Fibroblast of skin of abdomen (primary cell): ENCODE data around the gene TGFBR1.

Experiments
- DNase-seq: peaks from one replicate; pipeline ENCODE4 v3.0.0-alpha.2; 2013

Gene TGFBR1

DNA sequence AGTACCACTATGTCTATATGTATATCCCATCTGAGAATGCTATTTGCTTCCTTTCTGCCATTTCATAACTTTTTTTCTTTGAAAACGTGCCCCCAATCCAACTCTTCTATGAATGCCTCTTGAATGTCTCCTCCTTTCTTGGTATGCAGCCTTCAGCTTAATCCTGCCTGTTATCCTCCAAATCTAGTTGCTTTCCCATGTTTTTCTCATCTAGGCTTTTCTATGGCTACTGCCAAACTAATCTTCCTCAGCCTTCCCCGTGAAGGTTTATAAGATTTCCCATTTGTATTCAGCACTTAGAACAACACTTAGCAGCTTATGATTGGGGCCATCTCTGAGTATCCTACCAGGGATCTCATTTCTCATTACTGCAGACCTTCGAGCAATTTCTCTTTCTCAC lies 2.5 kb downstream of the TGFBR1 start:
- no peak for DNase-seq

DNA sequence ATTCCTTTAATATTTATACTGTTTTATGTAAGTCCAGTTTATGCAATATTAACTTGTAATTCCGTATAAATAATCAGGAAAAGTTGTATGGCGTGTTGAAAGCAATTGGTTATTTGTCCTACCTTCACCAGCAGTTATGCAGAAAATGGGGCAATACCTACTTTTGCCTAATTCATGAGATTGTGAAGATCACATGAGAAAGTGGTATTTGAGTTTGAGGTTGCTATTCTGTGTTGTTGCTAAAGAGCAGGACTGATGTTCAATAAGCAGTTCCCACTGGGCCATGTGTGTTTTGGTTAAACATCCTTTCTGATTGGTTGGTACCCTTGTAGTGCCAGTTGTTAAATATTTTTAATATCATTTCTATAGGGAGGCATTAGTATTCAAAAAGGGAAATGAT lies 3.2 kb downstream of the TGFBR1 start:
- no peak for DNase-seq

DNA sequence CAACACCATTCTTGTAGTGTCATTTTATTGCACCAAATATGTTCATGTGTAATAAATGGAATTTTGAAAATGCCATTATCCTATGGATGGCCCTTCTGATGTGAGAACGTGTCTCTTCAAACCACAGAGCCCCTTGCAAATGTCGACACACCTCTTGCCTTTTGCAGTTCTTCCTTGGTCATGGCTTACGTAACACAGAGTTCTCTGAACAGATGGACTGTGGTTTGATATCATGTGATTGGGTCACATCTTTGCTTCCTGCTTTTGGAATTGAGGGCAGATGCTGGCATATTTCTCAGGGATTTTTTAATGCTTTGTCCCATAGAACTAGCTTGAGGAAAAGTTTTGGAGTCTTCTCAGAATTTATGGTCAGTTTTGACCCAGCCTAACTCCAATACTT lies 4.6 kb downstream of the TGFBR1 start:
- peak; percentile 80 for DNase-seq

DNA sequence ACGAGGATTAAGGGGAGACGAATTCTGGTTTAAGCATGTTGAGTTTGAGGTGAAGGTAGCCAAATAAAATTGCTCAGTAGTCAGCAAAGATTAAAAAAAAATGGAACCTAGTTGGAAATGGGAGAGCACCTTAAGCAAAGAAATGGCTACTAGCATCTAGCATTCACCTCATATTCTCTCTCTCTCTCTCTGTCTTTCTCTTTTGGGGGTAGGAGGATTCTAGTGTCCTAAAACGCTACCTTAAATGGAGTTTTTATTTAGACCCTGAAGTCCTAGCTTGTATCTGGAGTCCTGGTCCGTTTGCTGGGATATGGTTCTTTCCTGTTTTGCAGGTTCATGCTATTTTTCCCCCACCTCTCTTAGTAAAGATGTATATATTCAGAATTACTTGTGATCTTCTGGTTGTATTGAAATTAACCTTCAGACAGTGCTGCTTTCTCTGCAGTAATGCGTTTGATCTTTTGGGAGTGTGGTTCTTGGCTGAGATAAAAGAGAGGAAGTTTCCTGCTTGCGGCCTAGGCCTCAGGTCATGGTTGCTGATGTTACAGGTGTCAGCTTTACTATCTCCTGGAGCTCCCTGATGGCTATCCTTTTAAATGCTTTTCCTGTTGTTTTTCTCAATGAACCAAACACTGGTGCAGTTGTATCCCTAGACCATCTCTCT lies 8.0 kb downstream of the TGFBR1 start:
- DNase-seq, result no peak

DNA sequence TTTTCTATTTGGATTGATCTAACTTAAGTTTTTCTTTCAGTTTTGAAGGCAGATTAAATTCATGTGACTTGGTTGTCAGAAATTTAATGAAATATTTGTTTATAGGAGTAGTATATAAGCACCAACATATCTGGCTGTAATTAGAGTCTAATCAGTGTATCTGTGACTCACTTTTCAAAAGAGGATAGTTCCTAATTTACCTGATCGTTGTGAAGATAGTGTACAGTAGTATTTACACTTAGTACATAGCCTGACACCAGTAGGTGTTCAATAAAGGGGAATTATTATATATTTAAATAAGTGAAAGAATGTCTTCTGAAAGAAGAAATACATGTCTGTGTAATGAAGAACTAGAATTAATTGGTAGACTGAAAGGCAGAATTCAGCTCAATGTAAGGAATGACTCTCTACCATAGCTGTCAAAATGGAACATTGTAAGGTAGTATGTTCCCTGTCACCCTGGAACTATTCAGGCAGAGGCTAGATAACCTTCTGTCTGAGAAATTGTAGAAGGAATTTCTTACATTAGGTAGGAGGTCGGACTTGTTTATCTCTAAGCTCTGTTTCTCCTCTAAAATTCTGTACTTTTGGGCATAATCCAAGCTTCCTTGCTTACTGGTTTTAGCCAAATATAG lies 8.6 kb downstream of the TGFBR1 start:
- DNase-seq, result no peak

DNA sequence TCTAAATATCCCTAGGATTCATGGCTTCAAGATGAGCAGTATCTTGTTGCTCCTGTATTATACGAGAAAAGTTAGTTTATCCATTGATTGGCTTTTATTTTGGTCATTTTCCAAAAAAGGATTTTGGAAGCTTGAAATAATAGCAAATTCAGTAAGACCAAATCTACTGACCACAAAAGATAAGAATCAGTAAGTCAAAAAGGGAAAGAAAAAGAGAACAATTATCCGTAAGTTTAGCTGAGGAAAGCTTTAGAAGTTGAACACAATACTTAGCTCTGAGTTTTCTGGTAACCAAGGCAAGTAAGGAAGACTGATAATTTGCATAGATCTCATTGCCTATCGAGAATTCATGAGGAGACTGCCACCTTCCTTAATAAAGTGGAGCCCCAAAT lies 9.1 kb downstream of the TGFBR1 start:
- DNase-seq, result no peak

DNA sequence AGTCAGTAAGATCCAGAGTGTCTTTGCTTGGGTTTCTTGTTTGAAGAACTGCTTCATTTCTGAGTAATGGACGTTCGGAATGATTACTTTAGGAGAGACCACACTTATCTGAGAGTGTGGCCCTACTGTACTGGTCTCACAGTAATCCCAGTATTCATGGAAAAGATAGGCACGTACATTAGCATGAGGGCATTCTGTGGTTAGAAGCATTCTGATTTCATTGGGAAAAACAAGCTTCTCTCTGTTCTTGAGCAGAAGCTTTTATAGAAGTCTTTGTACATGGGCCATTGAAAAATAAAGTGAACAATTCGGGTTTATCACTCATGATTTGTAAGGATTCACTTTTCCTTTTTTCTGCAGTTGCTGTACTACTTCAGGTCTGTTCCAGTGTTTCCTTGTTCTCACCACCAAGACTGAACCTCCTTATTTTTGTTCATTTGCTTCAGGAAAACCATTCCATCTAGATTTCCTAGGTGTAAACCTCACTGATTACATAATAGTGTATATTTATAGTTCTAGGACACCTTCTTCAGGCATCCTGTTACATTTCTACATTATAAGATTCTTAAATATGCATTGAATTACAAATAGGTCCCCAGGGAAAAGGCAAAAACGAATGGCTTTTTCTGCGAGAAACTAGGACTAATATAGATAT lies 10.1 kb downstream of the TGFBR1 start:
- no peak for DNase-seq

DNA sequence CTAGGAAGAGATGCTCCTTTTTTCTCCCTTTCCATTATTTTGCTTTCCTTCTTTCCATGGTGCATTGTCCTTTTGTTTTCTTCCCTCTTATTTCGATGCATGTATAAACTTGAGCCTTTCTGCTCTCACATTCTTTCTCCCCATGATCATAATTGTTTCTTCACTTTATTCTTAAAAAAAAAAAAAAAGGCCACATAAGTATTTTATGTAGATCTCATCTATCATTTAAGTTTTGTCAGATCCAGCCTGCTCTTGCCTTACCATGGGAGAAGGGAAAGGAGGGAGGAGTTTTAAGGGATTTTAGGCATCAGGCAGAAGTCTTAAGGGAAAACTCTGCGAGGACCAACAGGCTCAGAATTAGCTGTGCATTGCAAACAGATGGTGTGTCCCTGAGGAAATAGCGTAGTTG lies 11.1 kb downstream of the TGFBR1 start:
- peak; percentile 44 for DNase-seq

DNA sequence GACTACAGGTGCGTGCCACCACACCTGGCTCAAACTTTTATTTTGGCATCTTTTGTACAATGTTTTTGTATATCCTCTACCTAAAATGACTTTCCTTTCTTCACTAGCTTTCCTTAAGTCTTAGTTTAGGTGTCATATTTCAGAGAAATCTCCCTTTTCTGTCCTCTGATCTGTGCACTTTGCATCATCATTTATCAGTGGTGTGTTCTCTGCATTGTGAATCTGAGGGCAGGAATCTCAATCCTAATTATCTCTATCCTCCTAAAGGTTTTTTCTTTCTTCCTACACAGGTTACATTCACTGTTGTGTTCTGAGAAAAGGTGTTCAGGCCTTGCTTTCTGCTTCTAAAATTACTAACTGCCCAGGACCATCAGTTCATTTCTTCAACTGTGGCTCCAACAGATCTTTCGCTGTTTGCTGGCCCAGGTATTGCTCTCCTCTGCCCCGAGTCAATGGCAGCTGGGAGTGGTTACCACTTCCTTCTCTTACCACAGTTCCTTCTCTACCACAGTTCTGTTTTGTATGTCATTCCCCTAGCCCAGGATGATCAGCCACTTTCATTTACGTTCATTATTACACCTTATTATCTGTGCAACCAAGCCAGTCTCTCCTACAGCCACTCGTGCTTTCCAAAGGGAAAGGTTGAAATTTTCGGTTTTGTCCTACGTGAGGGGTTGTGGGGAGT lies 14.0 kb downstream of the TGFBR1 start:
- DNase-seq, result no peak

DNA sequence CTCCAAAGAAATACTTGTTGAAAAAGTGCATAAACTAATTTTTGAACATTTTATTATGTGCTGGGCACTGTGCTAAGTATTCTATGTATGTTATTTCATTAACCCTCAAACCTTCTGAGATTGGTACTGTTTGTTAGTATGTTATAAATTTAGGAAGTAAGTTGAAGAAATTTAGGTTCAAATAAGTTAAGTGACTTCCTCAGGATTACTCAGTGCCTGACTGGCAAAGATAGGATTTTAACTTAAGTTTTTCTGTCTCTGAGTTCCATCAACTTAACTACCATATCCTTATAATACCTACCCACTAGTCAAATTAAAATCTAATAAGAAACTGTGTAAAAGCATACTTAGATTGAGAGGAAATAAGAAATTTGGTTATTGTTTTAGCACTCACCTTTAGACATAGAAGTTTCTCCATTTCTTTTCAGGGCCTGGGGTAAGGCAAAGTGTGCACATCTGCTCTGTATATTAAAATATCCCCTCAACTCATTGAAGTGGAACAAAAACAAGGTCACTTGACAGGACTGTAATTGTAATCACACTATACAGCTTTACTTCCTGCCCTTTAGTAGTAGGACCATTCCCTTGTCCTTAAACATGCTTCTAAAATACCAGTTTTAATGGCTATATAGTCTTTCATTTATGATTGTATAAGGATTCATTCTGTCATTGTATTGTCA lies 15.2 kb downstream of the TGFBR1 start:
- DNase-seq, result no peak

DNA sequence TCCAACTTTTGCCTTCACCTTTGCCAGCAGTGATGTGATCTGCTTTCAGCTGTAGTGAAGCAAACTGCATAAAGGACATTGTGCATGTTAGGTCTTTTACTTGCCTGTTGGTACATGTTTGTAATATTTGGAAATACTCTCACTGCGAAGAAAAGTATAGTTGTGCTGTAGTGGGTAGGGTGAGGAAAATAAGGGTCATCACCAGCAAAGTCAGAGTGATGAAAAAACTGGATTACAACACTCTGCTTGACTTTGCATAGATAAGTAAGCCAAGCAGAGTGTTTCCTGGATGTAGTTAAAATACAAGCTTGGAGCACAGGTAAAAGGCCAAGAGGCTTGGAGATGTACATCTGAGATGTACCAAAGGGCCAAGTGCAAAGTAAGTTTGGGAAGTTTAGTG lies 16.7 kb downstream of the TGFBR1 start:
- DNase-seq, result no peak

DNA sequence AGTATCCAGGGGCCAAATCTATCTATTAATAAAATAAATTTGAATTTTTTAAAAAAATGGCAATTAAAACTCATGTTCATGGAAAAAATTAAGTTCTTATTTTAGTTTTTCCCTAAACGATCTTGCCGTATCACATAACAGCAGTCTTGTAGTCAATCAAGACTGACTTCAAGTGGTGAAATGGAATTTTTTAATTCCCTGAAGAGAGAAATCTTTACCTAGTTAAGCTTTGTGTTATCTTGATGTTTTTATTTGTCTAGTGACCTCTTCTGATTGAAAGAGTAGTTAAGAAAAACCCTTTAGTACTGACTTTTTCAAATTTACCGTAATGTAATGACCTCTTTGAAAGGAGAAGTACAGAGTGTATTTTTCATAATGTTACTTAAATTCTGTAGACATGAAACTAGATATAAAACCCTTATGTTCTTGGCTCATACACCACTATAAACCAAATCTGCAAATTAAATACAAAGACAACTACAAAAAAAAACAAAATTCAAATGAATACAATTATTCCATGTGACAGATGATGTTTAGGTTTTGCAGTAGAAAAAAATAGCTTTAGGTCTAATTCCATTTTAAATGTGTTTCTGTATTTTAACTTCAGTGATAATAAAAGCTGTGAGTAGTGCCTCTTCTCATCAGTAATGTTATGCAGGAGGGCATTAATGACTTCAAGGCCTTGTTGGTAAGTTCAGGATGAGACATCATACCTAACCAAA lies 19.8 kb downstream of the TGFBR1 start:
- DNase-seq, result no peak

DNA sequence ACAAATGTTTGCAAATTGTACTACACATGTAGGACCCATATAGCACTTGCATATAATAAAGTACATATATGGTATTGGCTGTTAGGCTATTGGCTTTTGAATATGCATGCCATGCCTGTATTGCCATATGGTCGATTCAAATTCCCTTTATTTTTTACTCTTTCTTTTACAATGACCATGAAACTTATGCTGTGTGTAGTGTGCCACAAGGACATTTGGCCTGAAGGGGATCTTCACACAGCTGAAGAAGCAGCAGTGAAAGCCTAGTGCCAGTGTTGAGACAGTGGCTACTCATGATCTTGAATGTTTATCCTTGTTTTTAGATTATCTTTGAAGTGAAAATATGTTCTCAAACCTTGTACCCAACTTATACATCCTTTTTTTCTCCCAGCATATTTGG lies 20.5 kb downstream of the TGFBR1 start:
- DNase-seq, result no peak

DNA sequence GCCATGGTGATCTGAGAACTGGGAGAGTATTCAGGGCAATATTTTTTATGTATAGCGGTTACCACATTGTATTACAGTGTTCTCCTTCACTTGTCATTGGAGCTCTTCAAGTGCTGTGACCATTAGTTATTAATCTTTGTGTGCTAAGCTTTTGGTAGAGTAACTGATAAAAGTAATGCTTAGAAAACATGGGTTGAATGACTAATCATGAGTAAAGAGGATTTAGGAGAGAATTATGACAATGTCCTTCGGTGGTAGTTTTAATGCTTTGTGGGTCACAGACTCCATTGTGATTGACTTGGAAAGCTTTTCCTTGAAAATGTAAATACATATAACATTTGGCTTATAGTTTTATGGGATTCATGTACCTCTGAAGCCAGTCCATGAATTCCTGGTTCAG lies 21.4 kb downstream of the TGFBR1 start:
- no peak for DNase-seq

DNA sequence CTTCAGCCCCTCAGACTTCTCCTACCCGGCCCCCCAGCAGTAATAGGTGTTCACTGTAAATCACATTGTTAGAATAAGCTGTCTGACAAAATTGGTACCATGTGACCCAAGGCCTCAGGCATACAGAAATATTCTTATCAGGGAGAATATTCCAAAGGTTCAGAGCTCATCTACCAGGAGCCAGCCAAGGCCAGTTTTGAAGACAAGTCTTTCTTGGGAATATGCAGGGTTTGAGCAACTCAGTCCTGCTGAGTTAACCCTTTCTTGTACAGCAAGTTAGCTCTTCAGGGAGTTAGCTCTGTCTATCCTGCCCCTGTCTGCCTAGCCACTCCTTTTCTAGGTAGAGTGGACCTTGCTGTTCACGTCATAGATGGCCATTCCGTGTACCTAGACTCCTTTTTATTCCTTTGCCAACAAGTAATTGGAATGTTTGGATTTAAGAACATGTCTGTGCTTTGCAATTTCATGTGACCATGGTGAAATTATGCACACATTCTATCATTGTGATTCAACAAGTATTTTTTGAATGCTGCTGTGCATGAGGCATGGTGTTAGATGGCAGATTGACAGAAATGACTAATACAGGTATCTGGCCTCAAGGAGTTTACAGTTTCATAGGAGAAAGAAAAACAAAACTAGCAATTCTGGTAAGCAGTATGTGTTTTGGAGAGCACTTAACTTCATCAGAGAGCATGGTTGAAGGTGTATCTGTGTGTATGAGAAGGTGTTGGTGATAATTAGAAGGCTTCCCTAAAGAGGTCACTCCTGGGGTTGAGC lies 22.6 kb downstream of the TGFBR1 start:
- DNase-seq, result peak; percentile 82

DNA sequence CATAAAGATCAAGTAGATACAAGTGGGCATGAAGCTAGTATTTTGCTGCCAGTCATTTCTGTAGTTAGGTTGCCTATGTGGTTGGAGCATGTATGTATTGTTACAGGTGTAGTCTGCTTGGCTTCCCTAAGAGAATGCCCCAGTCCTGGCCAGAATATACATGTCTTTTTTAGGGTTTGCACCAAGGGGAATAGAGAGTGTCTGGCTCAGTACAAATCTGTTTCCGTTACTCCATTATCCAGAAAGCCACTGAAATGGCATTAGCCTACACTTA lies 23.2 kb downstream of the TGFBR1 start:
- DNase-seq, result no peak

DNA sequence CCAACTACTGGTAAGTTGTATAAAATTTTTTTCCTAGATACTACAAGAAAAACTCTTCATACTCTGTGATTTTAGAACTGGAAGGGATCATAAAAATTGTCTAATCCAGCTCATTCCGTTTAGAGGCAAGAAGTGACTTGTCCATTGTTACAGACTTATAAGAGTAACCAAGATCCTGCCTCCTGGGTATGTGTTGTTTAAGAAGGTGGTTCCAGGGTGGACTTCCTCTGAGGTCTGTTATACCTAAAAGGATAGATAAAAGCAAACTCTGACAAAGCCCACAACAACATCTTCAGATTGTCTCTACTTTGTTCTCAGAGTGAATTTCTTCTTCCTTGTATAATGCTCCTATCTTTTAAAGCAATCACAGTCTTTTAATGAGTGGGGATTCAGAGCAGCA lies 24.2 kb downstream of the TGFBR1 start:
- no peak for DNase-seq

DNA sequence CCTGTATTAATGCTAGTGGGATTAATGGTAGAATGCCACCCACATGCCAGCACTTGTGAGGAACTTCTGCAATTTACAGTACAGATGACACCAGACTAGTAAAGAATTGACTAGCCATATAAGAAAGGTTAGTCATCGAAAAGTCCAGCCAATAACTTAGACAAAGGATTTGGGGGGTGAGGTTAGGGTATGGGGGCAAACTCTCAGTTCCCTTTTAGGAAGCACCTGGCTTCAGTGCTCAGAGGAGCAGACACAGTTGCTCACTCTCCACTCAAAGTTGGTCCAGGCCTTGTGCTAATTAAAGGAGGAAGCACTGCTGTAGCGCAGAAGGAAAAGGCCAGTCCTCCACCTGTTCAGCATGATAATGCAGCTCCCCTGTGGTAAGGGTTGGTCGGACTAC lies 25.2 kb downstream of the TGFBR1 start:
- no peak for DNase-seq

DNA sequence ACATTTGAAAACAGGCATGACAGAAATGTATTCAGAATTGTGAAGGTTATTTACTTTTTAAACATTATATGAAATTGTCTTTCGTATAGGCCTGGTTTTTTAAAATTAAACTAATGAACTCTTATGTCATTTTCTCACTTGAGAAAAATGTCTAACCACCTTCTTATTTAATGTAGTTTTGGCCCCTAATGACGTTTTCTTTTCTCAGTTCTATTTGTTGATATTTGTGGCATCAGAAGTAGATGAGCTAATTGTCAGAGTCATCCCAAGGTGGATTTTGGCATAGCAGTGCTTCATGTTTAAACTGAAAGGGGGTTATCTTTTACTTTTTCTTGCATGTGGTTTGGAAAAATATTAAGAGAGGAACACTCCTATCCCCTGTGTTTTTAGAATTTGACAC lies 28.2 kb downstream of the TGFBR1 start:
- DNase-seq, result no peak

DNA sequence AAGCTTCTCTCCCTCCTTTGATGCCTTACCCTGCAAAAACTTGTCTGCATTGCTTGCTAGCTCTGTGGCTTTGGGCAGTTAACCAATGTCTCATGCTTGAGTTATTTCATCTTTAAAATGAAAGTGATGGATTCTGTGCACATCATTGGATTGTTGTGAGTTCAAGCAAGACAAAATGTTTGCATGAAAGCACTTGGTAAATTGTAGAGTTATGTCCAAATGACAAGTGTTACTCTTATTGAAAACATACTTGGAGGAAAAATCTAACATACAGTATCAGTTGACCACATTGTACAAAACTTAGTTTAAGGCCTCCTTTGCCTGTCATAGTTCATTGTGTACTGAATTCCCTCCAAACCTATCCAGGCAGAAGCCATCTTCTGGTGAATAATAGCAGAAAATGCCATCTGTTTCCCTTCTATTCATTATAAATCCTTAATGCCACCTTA lies 30.0 kb downstream of the TGFBR1 start:
- peak; percentile 91 for DNase-seq

DNA sequence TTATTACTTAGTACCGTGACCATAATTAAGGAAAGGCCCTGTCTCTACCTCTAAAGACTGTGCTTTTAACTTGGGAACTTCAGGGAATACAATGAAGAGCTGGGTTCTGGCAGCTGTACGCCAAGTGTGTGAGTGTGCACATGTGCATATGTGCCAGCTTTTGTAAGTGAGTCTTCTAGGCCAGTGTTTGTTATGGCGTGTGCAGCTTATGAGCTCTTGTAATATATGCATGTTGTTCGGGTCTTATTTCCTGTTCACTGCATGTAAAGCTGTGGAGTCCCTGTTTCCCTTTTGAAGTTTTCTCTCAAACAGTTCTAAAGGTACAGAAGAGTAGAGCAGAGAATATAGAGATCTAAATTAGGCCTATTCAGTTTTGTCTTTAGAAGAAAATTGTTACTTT lies 30.5 kb downstream of the TGFBR1 start:
- DNase-seq, result no peak

DNA sequence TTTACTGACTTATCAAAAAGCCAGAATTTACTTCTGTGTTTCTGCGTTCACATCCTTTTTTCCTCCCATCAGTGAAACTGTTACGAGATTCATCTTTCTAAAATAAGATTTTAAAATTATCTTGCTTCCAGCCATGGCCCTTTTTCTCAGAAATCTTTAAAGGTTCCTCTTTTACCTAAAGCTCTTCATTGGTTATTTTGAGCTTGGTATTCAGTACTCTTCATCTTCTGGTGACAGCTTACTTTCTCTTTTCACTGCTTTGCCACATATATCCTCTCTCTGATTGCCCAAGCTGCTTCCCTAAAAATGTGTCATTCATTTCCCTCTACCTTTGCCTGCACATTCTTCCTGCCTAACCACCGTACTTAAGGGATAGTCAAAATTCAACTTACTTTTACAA lies 32.3 kb downstream of the TGFBR1 start:
- no peak for DNase-seq
